ENCODE results near the gene ZNF367. TPM values are rescaled to one million over a fixed set of nuclear protein-coding genes. Genes with fewer than 3 reads are reported as not detected.
A peak's percentile ranks its signal among the peaks of the same experiment; 100 is the strongest.
"Not testable (repeated sequence)": the region's sequence is repeated elsewhere in the genome, so short reads cannot be mapped to it uniquely, and the experiment has no call there.

ZNF367 gene
- total RNA-seq, 2 donors from 2014 or later = 4.7 to 6.9 TPM

DNA sequence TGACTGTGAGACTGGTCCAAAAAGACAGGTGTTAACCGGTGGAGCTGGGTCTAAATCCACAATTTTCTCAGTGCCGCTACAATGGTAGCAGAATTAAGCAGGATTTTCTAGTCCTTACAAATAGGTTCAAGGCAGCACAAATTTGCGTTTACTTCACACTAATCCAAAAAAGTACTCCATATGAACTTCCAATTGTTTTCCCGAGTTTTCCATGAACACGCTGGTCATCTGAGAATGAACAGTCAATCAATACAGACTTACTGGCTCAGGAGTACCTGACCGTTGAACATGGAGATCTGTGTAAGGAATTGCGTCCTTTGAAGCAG is 35.4 kb downstream of the ZNF367 start:
- no peaks in the 10 kb centered on the region for H3K27me3 Mint-ChIP-seq
- H3K4me3 Mint-ChIP-seq = peak overlapping the region; percentile 86
- peak overlapping the region; percentile 92 for H3K27ac Mint-ChIP-seq
- H3K4me1 Mint-ChIP-seq = peaks cover 29% of the 10 kb centered on the region
- ATAC-seq = no peak
- DNase-seq = no peak
- peaks cover 7% of the 10 kb centered on the region for H3K36me3 Mint-ChIP-seq (ENCODE audit: low read depth)
- H3K9me3 ChIP-seq (ENCODE audit: control insufficient read depth, low read length, poor library complexity, severe bottlenecking) = no peaks in the 10 kb centered on the region

DNA sequence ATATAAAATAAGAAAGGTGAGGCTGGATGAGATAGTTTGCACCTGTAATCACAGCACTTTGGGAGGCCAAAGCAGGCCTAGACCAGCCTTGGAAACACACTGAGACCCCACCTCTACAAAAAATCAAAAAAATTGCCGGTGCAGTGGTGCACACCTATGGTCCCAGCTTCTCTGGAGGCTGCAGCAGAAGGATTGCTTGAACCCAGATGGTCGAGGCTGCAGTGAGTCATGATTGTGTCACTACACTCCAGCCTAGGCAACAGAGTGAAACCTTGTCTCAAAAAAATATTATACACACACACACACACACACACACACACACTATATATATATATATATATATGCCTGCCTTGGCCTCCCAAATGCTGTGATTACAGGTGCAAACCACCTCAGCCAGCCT is 36.0 kb downstream of the ZNF367 start:
- Mint-ChIP-seq H3K27ac (peak overlapping the region; percentile 92), H3K4me3 (peak overlapping the region; percentile 9), H3K27me3 (no peaks in the 10 kb centered on the region), H3K36me3 (ENCODE audit: low read depth) (peaks cover 11% of the 10 kb centered on the region), H3K4me1 (peaks cover 35% of the 10 kb centered on the region)
- ATAC-seq (no peak), DNase-seq (no peak)
- H3K9me3 ChIP-seq (ENCODE audit: control insufficient read depth, low read length, poor library complexity, severe bottlenecking) = no peaks in the 10 kb centered on the region

DNA sequence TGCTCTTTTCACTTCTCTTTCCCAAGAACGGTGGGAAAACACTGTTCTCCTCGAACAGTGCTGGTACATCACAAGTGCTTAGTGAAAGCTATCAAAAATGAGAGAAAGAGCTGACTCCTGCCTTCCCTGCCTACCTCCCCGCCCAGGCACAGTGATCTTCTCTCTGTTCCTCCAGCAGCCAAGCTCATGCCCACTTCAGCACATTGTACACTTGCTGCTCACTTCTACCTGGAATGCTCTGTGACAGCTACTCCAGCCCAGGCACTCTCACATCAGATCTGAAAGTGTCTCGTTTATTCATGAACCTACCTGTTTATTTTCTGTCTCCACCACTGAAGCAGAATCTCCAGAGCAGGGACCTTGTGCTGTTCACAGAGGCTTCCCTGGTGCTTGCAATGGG is 36.5 kb downstream of the ZNF367 start:
- Mint-ChIP-seq H3K27ac (peak overlapping the region; percentile 39), H3K36me3 (ENCODE audit: low read depth) (peaks cover 11% of the 10 kb centered on the region), H3K27me3 (no peaks in the 10 kb centered on the region), H3K4me3 (peak overlapping the region; percentile 9), H3K4me1 (peaks cover 35% of the 10 kb centered on the region)
- ATAC-seq (no peak), DNase-seq (no peak)
- no peaks in the 10 kb centered on the region for H3K9me3 ChIP-seq (ENCODE audit: control insufficient read depth, low read length, poor library complexity, severe bottlenecking)

DNA sequence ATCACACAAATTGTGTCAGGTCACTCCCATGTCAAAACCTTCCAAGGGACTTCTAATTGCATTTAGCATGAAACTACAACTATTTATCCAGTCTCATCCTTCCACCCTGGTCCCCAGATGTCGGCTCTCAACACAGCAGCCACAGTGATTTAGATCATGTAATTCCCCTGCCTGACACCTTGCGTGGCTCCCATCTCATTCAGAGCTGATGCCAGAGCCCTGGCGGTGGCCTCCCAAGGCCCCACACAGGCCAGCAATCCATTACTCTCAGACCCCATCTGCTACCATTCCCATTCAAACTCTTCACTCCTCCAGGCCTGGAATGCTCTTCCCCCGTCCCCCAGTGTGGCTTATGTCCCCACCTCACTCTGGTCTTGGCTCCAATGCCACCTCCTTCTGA is 37.0 kb downstream of the ZNF367 start:
- no peaks in the 10 kb centered on the region for H3K9me3 ChIP-seq (ENCODE audit: control insufficient read depth, low read length, poor library complexity, severe bottlenecking)
- Mint-ChIP-seq H3K27me3 (no peaks in the 10 kb centered on the region), H3K36me3 (ENCODE audit: low read depth) (peaks cover 11% of the 10 kb centered on the region), H3K27ac (peak overlapping the region; percentile 39), H3K4me1 (peaks cover 35% of the 10 kb centered on the region), H3K4me3 (peak overlapping the region; percentile 68)
- ATAC-seq (no peak), DNase-seq (no peak)

DNA sequence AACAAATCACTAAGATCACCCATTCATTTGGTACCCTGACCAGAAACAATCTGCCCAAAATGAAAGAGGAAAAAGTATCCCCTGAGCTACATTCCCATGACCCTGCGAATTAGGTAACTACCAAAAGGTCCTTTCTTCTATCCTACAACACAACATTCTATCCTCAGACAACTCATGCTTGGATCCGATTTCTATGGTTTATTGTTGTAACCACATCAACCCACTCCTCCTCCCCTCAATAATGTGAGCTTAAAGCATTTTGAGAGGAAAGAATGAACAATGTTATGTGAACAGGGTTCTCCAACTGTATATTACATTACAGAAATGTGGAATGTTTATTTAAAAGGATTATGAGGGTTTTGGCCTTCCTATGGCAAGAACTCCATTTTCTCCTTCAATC is 38.7 kb downstream of the ZNF367 start:
- ATAC-seq = no peak
- H3K36me3 Mint-ChIP-seq (ENCODE audit: low read depth) = peaks cover 11% of the 10 kb centered on the region
- no peak overlapping the region for H3K4me3 Mint-ChIP-seq
- no peaks in the 10 kb centered on the region for H3K9me3 ChIP-seq (ENCODE audit: control insufficient read depth, low read length, poor library complexity, severe bottlenecking)
- no peak for DNase-seq
- H3K4me1 Mint-ChIP-seq = peaks cover 33% of the 10 kb centered on the region
- no peaks in the 10 kb centered on the region for H3K27me3 Mint-ChIP-seq
- H3K27ac Mint-ChIP-seq = no peak overlapping the region

DNA sequence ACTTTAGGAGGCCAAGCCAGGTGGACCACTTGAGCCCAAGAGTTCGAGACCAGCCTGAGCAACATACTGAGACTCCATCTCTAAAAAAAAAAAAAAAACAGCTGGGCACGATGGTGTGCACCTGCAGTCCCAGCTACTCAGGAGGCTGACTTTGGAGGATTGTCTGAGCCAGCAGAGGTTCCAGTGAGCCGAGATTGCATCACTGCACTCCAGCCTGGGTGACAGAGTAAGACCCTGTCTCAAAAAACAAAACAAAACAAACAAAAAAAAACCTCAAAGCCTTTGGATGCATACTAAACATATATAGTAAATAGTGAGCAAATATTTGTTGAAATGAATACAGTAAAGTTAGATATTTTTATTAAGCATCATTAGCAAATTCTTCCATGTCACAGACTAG is 40.0 kb downstream of the ZNF367 start:
- Mint-ChIP-seq H3K27ac (no peak overlapping the region), H3K36me3 (ENCODE audit: low read depth) (peaks cover 11% of the 10 kb centered on the region), H3K4me1 (peaks cover 28% of the 10 kb centered on the region), H3K27me3 (no peaks in the 10 kb centered on the region), H3K4me3 (no peak overlapping the region)
- no peak for ATAC-seq
- no peaks in the 10 kb centered on the region for H3K9me3 ChIP-seq (ENCODE audit: control insufficient read depth, low read length, poor library complexity, severe bottlenecking)
- DNase-seq = no peak

DNA sequence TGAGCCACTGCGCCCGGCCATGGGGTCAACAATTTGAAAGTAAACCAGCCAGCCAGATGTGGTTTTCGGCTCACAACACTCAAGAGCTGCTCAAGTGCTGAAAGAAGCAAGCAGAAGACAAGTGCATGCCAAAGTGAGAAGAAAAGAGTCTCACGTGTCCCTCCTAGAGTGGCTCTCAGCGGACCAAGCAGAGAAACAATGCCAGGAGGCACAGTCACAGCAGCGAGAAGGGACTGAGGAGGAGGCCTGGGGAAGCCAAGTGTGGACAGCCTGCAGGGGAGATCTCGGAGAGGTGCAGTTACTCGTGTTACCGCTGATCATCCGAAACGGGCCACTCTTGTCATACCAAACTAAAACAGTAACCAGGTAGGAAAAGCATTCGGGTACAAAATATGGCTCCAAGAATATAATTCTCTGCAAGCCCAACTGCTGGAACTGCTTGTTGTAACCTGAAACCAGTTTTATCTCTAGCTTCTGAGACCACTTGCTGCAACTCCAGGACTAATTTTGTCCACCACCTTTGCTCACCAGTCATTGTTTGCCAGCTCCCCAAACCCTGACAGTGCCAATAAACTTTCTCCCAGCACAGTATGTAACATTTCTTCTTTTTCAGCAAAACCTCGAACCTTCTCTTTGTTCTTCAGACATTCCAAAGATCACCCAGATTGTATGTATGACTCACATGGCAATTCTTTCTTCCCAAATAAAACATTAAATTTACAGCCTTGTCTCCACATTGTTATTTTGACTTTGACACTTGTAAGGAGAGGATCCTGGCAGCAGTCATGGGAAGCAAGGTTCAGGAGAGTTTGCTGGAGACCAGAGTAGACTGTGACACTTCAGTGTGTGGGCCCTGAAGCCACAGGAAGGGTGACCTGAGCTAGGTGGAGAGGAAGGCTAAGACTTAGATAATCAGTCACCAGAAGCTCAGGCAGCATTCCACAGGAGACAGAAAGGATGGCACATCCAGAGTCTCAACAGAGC is 41.0 kb downstream of the ZNF367 start:
- H3K27ac Mint-ChIP-seq = no peak overlapping the region
- peaks cover 11% of the 10 kb centered on the region for H3K36me3 Mint-ChIP-seq (ENCODE audit: low read depth)
- H3K4me3 Mint-ChIP-seq = no peak overlapping the region

DNA sequence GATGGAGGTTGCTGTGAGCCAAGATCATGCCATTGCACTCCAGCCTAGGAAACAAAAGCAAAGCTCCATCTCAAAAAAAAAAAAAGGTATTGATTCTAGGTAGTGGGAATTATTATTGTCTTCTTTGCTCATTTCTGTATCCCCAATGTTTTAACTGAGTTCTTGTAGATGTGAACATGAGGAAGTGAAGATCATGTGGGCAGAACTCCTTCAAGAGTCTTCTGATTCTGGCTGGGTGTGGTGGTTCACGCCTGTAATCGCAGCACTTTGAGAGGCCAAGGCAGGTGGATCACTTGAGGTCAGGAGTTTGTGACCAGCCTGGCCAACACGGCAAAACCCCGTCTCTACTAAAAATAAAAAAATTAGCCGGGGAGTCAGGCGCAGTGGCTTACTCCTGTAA is 42.7 kb downstream of the ZNF367 start:
- H3K36me3 Mint-ChIP-seq (ENCODE audit: low read depth); ATAC-seq; H3K27me3 Mint-ChIP-seq; H3K27ac Mint-ChIP-seq; H3K9me3 ChIP-seq (ENCODE audit: control insufficient read depth, low read length, poor library complexity, severe bottlenecking); H3K4me3 Mint-ChIP-seq; DNase-seq: not testable (repeated sequence)
- peaks cover 11% of the 10 kb centered on the region for H3K4me1 Mint-ChIP-seq

More for the DNA sequence above, 41.0 kb downstream of the ZNF367 start:
- no peak for DNase-seq
- Mint-ChIP-seq H3K4me1 (peaks cover 24% of the 10 kb centered on the region), H3K27me3 (no peaks in the 10 kb centered on the region)
- no peaks in the 10 kb centered on the region for H3K9me3 ChIP-seq (ENCODE audit: control insufficient read depth, low read length, poor library complexity, severe bottlenecking)
- ATAC-seq = no peak

DNA sequence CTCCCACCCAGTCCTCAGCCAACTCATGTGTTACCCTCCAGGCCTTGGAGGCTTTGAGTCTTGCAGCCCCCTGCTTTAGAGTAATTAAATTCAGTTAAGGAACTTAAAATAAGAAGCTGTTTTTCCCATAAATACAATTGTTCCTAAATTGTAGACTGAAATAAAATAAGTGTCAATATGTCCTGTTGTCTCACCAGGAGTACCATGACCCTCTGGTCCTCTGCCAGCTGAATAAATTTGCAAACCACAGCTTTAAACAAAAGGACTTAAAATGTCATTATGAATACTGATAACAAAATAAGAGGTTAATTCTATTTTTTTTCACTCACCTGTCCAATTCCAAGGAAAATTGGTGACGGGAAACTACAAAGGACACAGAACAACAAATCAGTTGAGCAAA is 50.2 kb downstream of the ZNF367 start:
- Mint-ChIP-seq H3K36me3 (ENCODE audit: low read depth) (peaks cover 2% of the 10 kb centered on the region), H3K4me1 (peaks cover 5% of the 10 kb centered on the region), H3K4me3 (no peak overlapping the region), H3K27me3 (no peaks in the 10 kb centered on the region), H3K27ac (no peak overlapping the region)
- DNase-seq = no peak
- no peaks in the 10 kb centered on the region for H3K9me3 ChIP-seq (ENCODE audit: control insufficient read depth, low read length, poor library complexity, severe bottlenecking)
- ATAC-seq = no peak

DNA sequence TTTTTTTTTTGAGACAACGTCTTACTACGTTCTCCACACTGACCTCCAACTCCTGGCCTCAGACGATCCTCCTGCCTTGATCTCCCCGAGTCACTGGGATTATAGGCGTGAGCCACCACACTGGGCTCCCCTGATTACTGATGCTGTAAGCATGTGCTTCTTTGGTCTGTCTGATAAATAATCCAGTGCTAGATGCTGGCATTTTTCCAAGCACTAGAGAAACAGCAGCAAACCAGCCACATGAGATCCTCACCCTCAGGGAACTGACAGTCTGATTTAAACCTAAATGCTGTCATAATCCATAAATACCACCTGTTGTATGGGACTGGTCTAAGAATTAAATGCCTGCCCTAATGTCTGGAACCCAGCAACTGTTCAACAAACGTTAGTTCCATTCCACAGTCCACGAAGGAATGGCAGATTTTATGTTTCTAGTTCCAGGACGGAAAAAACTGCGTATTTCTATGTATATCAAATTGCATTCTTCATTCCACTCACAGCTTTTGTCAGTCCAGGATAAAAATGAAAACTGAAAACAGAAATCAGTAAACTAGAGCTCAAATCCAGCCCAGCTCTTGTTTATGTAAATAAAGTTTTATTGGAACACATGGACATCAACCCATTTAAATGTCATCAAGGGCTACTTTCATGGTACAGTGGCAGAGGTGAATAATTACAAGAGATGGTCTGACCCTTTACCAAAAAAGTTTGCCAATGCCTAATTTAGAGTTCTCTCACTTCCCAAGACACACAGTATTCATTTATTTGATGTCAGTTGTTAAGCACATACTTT is 54.8 kb downstream of the ZNF367 start:
- ATAC-seq (no peak), DNase-seq (no peak)
- no peaks in the 10 kb centered on the region for H3K9me3 ChIP-seq (ENCODE audit: control insufficient read depth, low read length, poor library complexity, severe bottlenecking)
- peak overlapping the region; percentile 39 for H3K27ac Mint-ChIP-seq
- H3K27me3 Mint-ChIP-seq = no peaks in the 10 kb centered on the region
- H3K4me3 Mint-ChIP-seq = no peak overlapping the region
- peaks cover 2% of the 10 kb centered on the region for H3K4me1 Mint-ChIP-seq
- peaks cover 2% of the 10 kb centered on the region for H3K36me3 Mint-ChIP-seq (ENCODE audit: low read depth)

DNA sequence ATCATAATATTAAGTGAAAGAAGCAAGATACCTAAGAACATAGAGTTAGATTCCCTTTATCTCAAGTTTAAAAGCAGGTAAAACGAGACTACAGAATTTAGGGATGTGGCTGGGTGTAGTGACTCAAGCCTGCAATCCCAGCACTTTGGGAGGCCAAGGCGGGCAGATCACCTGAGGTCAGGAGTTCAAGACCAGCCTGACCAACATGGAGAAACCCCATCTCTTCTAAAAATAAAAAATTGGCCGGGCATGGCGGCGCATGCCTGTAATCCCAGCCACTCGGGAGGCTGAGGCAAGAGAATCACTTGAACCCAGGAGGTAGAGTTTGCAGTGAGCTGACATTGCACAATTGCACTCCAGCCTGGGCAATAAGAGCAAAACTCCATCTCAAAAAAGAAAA is 56.1 kb downstream of the ZNF367 start:
- not testable (repeated sequence) for H3K27me3 Mint-ChIP-seq; H3K9me3 ChIP-seq (ENCODE audit: control insufficient read depth, low read length, poor library complexity, severe bottlenecking); ATAC-seq; H3K27ac Mint-ChIP-seq; H3K36me3 Mint-ChIP-seq (ENCODE audit: low read depth); H3K4me3 Mint-ChIP-seq; H3K4me1 Mint-ChIP-seq; DNase-seq

DNA sequence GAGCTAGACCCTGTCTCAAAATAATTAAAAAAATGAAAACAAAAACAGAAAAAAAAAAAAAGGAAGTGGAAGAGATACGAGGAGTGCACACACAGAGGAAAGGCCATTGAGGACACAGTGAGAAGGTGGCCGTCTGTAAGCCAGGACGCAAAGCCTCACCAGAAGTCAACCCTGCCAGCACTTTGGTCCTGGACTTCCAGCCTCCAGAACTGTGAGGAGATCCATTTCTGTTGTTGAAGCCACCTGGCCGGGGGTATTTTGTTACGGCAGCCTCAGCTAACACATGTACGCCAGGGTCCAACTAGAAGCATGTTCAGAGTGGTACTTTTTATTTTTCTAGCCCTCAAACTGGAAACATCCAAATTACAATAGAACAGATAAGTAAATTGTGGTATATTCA is 56.5 kb downstream of the ZNF367 start:
- no peaks in the 10 kb centered on the region for H3K9me3 ChIP-seq (ENCODE audit: control insufficient read depth, low read length, poor library complexity, severe bottlenecking)
- Mint-ChIP-seq H3K36me3 (ENCODE audit: low read depth) (peaks cover 2% of the 10 kb centered on the region), H3K4me1 (peaks cover 2% of the 10 kb centered on the region), H3K4me3 (no peak overlapping the region), H3K27ac (no peak overlapping the region), H3K27me3 (no peaks in the 10 kb centered on the region)
- ATAC-seq = no peak
- no peak for DNase-seq

DNA sequence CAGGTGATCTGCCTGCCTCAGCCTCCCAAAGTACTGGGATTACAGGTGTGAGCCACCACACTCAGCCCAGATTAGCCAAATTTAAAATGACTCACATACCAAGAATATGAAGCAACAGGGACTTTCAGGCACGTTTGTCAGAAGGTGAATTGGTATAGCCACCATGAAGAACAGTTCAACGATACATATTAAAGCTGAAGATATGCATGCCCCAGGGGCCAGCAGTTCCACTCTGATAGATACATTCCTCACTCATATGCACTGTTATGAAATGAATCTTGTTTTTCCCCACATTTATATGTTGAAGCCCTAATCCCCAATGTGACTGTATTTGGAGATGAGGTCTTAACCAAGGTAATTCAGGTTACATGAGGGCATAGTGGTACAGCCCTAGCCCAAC is 57.2 kb downstream of the ZNF367 start:
- no peak for DNase-seq
- Mint-ChIP-seq H3K4me3 (no peak overlapping the region), H3K27me3 (no peaks in the 10 kb centered on the region), H3K4me1 (peaks cover 2% of the 10 kb centered on the region), H3K36me3 (ENCODE audit: low read depth) (peaks cover 4% of the 10 kb centered on the region), H3K27ac (no peak overlapping the region)
- no peak for ATAC-seq
- H3K9me3 ChIP-seq (ENCODE audit: control insufficient read depth, low read length, poor library complexity, severe bottlenecking) = no peaks in the 10 kb centered on the region
